Peyer's patch (tissue), 4 donors: ENCODE data around the gene ABCC12.

ENCODE experiments used
- POLR2A ChIP-seq, 2 donors: fragments of 450-650 bp; IDR thresholded peaks; one replicate each; pipeline ENCODE4 v1.5.1; 2017; ENCODE audit warnings: antibody characterized with exemption in 2 of 2, mild to moderate bottlenecking in 2 of 2, moderate library complexity in 2 of 2
- TF ChIP-seq, protein P1 (sequence below), 6 experiments: fragments of 450-650 bp in 4 of 6; fragments of 200-600 bp in 2 of 6; sonication (generic) in 1 of 6; IDR thresholded peaks; one replicate each; pipeline ENCODE4 v1.5.1; 2017 to 2019; ENCODE audit warnings: antibody characterized with exemption in 6 of 6, mild to moderate bottlenecking in 3 of 6, moderate library complexity in 1 of 6

- no peak for TF ChIP-seq POLR2A (IDR thresholded peaks at IDR 0.05)
- TF ChIP-seq, protein P1, sequence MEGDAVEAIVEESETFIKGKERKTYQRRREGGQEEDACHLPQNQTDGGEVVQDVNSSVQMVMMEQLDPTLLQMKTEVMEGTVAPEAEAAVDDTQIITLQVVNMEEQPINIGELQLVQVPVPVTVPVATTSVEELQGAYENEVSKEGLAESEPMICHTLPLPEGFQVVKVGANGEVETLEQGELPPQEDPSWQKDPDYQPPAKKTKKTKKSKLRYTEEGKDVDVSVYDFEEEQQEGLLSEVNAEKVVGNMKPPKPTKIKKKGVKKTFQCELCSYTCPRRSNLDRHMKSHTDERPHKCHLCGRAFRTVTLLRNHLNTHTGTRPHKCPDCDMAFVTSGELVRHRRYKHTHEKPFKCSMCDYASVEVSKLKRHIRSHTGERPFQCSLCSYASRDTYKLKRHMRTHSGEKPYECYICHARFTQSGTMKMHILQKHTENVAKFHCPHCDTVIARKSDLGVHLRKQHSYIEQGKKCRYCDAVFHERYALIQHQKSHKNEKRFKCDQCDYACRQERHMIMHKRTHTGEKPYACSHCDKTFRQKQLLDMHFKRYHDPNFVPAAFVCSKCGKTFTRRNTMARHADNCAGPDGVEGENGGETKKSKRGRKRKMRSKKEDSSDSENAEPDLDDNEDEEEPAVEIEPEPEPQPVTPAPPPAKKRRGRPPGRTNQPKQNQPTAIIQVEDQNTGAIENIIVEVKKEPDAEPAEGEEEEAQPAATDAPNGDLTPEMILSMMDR (IDR thresholded peaks at IDR 0.05) = no peak
Observed at GRCh38 chr16:48169896-48170295, 14.1 kb upstream of the ABCC12 start.
